HCT116 (cell line): ENCODE measurements around the gene LEMD1. TPM values are rescaled to one million over a fixed set of nuclear protein-coding genes. Genes with fewer than 3 reads are reported as not detected.

Source experiments
- ATAC-seq: fragments of 200-7000 bp; cut with Tn5 transposase; 2 replicates; pipeline ENCODE4 v1.9.1; 2020; ENCODE audit warnings: mild to moderate bottlenecking, moderate library complexity
- BruUV-seq: library from RNA; stranded (reverse); fragments of 400-500 nt; replicated peaks from 2 replicates; lab custom pipeline; 2021; lab: Mats Ljungman, UMichigan
- CTCF ChIA-PET: fragments of 300-600 bp; sonication (Branson Sonifier 250); formaldehyde crosslinking; loops from one replicate; lab custom pipeline; 2021; ENCODE audit warnings: antibody characterized with exemption; lab: Charles Lee
- POLR2A ChIA-PET: fragments of 300-600, 350-600 bp; sonication (Branson Sonifier 250); formaldehyde crosslinking; loops from one replicate; lab custom pipeline; 2021; ENCODE audit warnings: antibody characterized with exemption; lab: Charles Lee
- RAD21 ChIA-PET, 2 experiments: fragments of 300-600 bp; sonication (Branson Sonifier 250); formaldehyde crosslinking; loops; one replicate each; lab custom pipeline; 2023; ENCODE audit warnings: low total read pairs in 2 of 2; ENCODE audit not compliant: uncharacterized antibody in 2 of 2, unreplicated experiment in 2 of 2, low non-redundant PET in 1 of 2; lab: Charles Lee
- DNase-seq: peaks from one replicate; pipeline ENCODE4 v3.0.0-alpha.2; 2010; ENCODE audit warnings: low read depth, low spot score
- H2AFZ ChIP-seq: fragments of 200-600 bp; shearing (Covaris generic), sonication (generic); 2 replicates; pipeline ENCODE4 v1.6.1; 2017; ENCODE audit warnings: low read depth, mixed run types, mixed read lengths, antibody characterized with exemption, low read length; ENCODE audit not compliant: poor library complexity, severe bottlenecking
- H3K27ac ChIP-seq: 2 replicates; pipeline ENCODE4 v1.5.1; 2012; ENCODE audit warnings: low read depth, low read length
- H3K27me3 ChIP-seq: fragments of 200-600 bp; sonication (generic); 2 replicates; pipeline ENCODE4 v1.6.1; 2016; ENCODE audit warnings: mixed run types, low read length, mixed read lengths; ENCODE audit not compliant: insufficient read depth
- H3K36me3 ChIP-seq, 2 experiments: fragments of 200-500 bp in 1 of 2; fragments of 200-600 bp in 1 of 2; sonication (Bioruptor generic) in 1 of 2; sonication (generic) in 1 of 2; 2 replicates each; pipeline versions ENCODE4 v1.5.1 to v1.6.1; 2014 to 2016; ENCODE audit warnings: low read length in 2 of 2, inconsistent platforms in 1 of 2, mixed read lengths in 1 of 2, mixed run types in 1 of 2; ENCODE audit not compliant: insufficient read depth in 2 of 2, control insufficient read depth in 1 of 2
- H3K4me1 ChIP-seq, 2 experiments: fragments of 200-600 bp in 1 of 2; sonication (generic) in 1 of 2; 2 replicates each; pipeline versions ENCODE4 v1.5.1 to v1.6.1; 2012 to 2017; ENCODE audit warnings: low read length in 2 of 2, inconsistent platforms in 1 of 2, mild to moderate bottlenecking in 1 of 2, mixed read lengths in 1 of 2, mixed run types in 1 of 2, moderate library complexity in 1 of 2; ENCODE audit not compliant: insufficient read depth in 2 of 2, control insufficient read depth in 1 of 2
- H3K4me2 ChIP-seq: fragments of 200-600 bp; sonication (generic); 2 replicates; pipeline ENCODE4 v1.6.1; 2017; ENCODE audit warnings: mixed run types, low read length, mixed read lengths
- H3K4me3 ChIP-seq, 2 experiments: fragments of 200-600 bp in 1 of 2; sonication (generic) in 1 of 2; replicated peaks in 1 of 2; 2 replicates each; pipeline ENCODE4 v1.5.1; 2011 to 2016; ENCODE audit warnings: low read length in 2 of 2, control low read depth in 1 of 2, low read depth in 1 of 2, mild to moderate bottlenecking in 1 of 2, mixed read lengths in 1 of 2, mixed run types in 1 of 2
- H3K79me2 ChIP-seq: fragments of 200-600 bp; sonication (generic); 2 replicates; pipeline ENCODE4 v1.6.1; 2017; ENCODE audit warnings: mild to moderate bottlenecking, mixed run types, low read length, moderate library complexity, mixed read lengths; ENCODE audit not compliant: insufficient read depth
- H3K9ac ChIP-seq: fragments of 200-600 bp; sonication (generic); 2 replicates; pipeline ENCODE4 v1.6.1; 2016; ENCODE audit warnings: low read length, mixed read lengths
- H3K9me2 ChIP-seq: fragments of 200-600 bp; sonication (generic), shearing (Covaris generic); 2 replicates; pipeline ENCODE4 v1.6.1; 2017; ENCODE audit warnings: mixed run types, mild to moderate bottlenecking, moderate library complexity; ENCODE audit not compliant: insufficient read depth
- H3K9me3 ChIP-seq, 2 experiments: fragments of 200-500 bp in 1 of 2; fragments of 200-600 bp in 1 of 2; sonication (Bioruptor generic) in 1 of 2; sonication (generic) in 1 of 2; 2 replicates each; pipeline ENCODE4 v1.6.1; 2014 to 2017; ENCODE audit warnings: low read length in 2 of 2, mixed read lengths in 2 of 2, inconsistent platforms in 1 of 2, low read depth in 1 of 2, mild to moderate bottlenecking in 1 of 2, mixed run types in 1 of 2, moderate library complexity in 1 of 2; ENCODE audit not compliant: control insufficient read depth in 1 of 2, insufficient read depth in 1 of 2
- H4K20me1 ChIP-seq: fragments of 200-600 bp; sonication (generic), shearing (Covaris generic); 2 replicates; pipeline ENCODE4 v1.6.1; 2017; ENCODE audit warnings: mixed run types, mild to moderate bottlenecking, moderate library complexity; ENCODE audit not compliant: insufficient read depth
- CBX3 ChIP-seq: IDR thresholded peaks from 2 replicates; pipeline ENCODE4 v1.6.1; 2012; ENCODE audit warnings: low read depth
- CEBPB ChIP-seq: IDR thresholded peaks from 2 replicates; pipeline ENCODE4 v1.6.1; 2012; ENCODE audit warnings: low read depth
- CTCF ChIP-seq, 3 experiments: fragments of 200-600 bp in 1 of 3; sonication (generic) in 1 of 3; IDR thresholded peaks in 2 of 3; conservative IDR thresholded peaks in 1 of 3; 2 replicates each; pipeline ENCODE4 v1.5.1; 2012 to 2017; ENCODE audit warnings: low read depth in 2 of 3, low read length in 2 of 3, antibody characterized with exemption in 1 of 3, borderline replicate concordance in 1 of 3, control low read depth in 1 of 3, mild to moderate bottlenecking in 1 of 3, mixed read lengths in 1 of 3, mixed run types in 1 of 3, moderate library complexity in 1 of 3; ENCODE audit not compliant: insufficient read depth in 1 of 3
- EGR1 ChIP-seq: IDR thresholded peaks from 2 replicates; pipeline ENCODE4 v1.6.1; 2012; ENCODE audit warnings: low read depth
- EZH2 ChIP-seq: fragments of 200-600 bp; sonication (generic); IDR thresholded peaks from 2 replicates; pipeline ENCODE4 v1.6.1; 2017; ENCODE audit warnings: antibody characterized with exemption, mixed run types
- FOSL1 ChIP-seq: IDR thresholded peaks from 2 replicates; pipeline ENCODE4 v1.6.1; 2012; ENCODE audit warnings: low read depth
- JUND ChIP-seq: IDR thresholded peaks from 2 replicates; pipeline ENCODE4 v1.6.1; 2012
- MAX ChIP-seq: IDR thresholded peaks from 2 replicates; pipeline ENCODE4 v1.6.1; 2012
- POLR2A ChIP-seq: IDR thresholded peaks from 2 replicates; pipeline ENCODE4 v1.7.0; 2011; ENCODE audit warnings: borderline replicate concordance; ENCODE audit not compliant: insufficient read depth, insufficient read length; ENCODE audit errors: extremely low read depth
- REST ChIP-seq: IDR thresholded peaks from 2 replicates; pipeline ENCODE4 v1.6.1; 2012; ENCODE audit warnings: low read depth
- SIN3A ChIP-seq: IDR thresholded peaks from 2 replicates; pipeline ENCODE4 v1.6.1; 2012; ENCODE audit warnings: low read depth
- SP1 ChIP-seq: IDR thresholded peaks from 2 replicates; pipeline ENCODE4 v1.6.1; 2012; ENCODE audit warnings: low read depth
- SRF ChIP-seq: IDR thresholded peaks from 2 replicates; pipeline ENCODE4 v1.6.1; 2012; ENCODE audit warnings: low read depth
- YY1 ChIP-seq: IDR thresholded peaks from 2 replicates; pipeline ENCODE4 v1.6.1; 2011; ENCODE audit warnings: low read length, low read depth, moderate library complexity, mild to moderate bottlenecking; ENCODE audit not compliant: insufficient replicate concordance; ENCODE audit errors: extremely low read depth
- ZBTB33 ChIP-seq: IDR thresholded peaks from 2 replicates; pipeline ENCODE4 v1.6.1; 2011; ENCODE audit warnings: mild to moderate bottlenecking, low read length, moderate library complexity; ENCODE audit not compliant: insufficient replicate concordance; ENCODE audit errors: extremely low read depth
- ZFX ChIP-seq: fragments of 450-650 bp; IDR thresholded peaks from 2 replicates; pipeline ENCODE4 v1.6.1; 2017
- intact Hi-C: fragments of 100-400 bp; cut with micrococcal nuclease; formaldehyde crosslinking; loops from 2 replicates; pipeline ENCODE4 v1.10.0; 2022
- total RNA-seq: library from RNA; stranded (reverse); gene quantifications from one replicate; pipeline ENCODE4 v1.2.1, GENCODE V29; 2021; ENCODE audit not compliant: unreplicated experiment

Gene LEMD1
- total RNA-seq, 1 experiment from 2014 or later, result 11.9 TPM

DNA sequence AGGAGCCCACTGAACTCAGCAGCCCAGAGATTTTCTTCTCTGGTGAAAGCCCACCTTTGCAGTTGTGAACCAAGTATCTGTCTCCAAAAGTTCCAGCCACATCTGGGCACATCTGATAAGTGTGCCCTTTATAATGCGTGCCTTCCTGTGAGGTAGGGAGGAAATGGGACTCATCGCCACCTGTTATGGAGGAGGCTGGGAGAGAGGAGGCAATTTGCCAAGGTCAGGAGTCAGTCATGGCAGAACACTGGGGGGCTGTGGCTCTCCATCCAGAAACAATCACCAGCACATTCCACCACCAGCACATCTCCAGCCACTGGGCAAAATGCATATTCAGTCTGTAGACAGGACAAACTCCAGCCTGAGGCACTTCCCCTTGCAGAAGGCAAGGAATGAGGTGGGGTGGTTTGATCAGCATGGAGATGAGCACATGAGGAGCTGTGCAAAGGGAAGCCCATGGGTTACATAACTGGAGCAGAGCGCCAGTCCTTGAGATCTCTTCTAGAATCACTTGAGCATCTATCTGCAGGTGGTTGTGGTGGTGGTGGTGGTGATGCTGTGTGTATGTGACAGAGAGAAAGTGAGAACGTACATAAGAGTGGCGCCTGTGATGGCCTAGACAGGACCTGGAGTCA, 15.0 kb upstream of the LEMD1 start:
- Histone ChIP-seq H3K79me2 (no peaks in the 10 kb centered on the region), H4K20me1 (no peaks in the 10 kb centered on the region), H2AFZ (no peak overlapping the region), H3K9me3 (no peaks in the 10 kb centered on the region), H3K9ac (no peak overlapping the region), H3K36me3 (no peaks in the 10 kb centered on the region), H3K4me3 (no peak overlapping the region), H3K27me3 (no peaks in the 10 kb centered on the region), H3K27ac (no peak overlapping the region), H3K4me1 (peaks cover 31 to 38% of the 10 kb centered on the region in 2 experiments), H3K4me2 (no peak overlapping the region), H3K9me2 (no peaks in the 10 kb centered on the region)
- DNase-seq (no peak), ATAC-seq (no peak)
- ChIA-PET POLR2A (no interaction called here), CTCF (no interaction called here), RAD21 (no interaction called here)
- TF ChIP-seq SIN3A (no peak), CBX3 (no peak), CEBPB (no peak), ZFX (no peak), EGR1 (no peak), SP1 (no peak), REST (no peak), EZH2 (no peak), POLR2A (no peak), CTCF (IDR thresholded peaks at IDR 0.05 in 2 of 3, conservative IDR thresholded peaks at IDR 0.05 in 1 of 3; ENCODE audit: borderline replicate concordance in 1 of 3, insufficient read depth in 1 of 3, low read depth in 2 of 3, low read length in 2 of 3) (no peak), YY1 (no peak), FOSL1 (no peak), JUND (no peak), ZBTB33 (no peak), SRF (no peak), MAX (no peak)
- BruUV-seq, result no TSS peak
- intact Hi-C loops, result no loop called here
